ENCODE measurements around the gene STEEP1. TPM values are rescaled to one million over a fixed set of nuclear protein-coding genes. Genes with fewer than 3 reads are reported as not detected.

STEEP1 gene
- total RNA-seq, 1 experiment from 2014 or later: 28.2 TPM

DNA sequence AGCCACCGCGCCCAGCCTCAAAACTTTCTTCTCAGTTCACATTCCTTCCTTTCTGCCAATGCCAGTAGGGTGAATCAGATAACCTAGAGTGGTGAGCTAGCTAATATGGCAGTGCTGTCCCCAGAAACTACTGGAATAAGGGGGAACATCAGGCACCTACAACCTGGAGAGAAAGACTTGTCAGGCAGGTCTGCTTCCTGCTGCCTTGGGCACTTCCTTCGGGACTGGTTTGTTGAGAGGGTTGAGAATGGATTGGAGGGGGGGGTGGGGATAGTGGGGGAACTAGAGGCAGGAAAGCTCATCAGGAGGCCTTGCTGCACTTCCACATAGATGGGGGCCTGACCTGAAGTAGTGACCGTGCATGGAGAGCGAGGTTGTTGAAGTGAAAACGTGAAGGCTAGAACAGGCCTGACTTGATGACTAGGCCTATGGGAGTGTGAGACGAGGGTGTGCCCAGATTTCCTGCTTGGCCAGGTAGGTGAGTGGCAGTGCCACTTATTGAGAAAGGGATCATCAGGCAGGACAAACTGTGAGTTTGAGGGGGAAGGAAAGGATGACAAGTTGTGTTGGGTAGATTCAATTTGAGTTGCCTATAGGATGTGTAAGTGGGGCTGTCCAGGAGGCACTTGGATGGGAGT is 63.6 kb downstream of the STEEP1 start:
- POLR2A ChIA-PET: no interaction called here
- peak overlapping the region; percentile 72 for H3K4me2 ChIP-seq (ENCODE audit: low read length)
- no peaks in the 10 kb centered on the region for H4K20me1 ChIP-seq (ENCODE audit: insufficient read depth)
- ATAC-seq (no peak), DNase-seq (ENCODE audit: low read depth, low spot score) (no peak)
- 0 out of 2 replicates have a peak overlapping the region, but pooled peaks have one; percentile 47 for H3K9ac ChIP-seq (ENCODE audit: low read length)
- H3K9me2 ChIP-seq (ENCODE audit: insufficient read depth): no peaks in the 10 kb centered on the region
- no peaks in the 10 kb centered on the region for H3K9me3 ChIP-seq (ENCODE audit: control insufficient read depth in 1 of 2, insufficient read depth in 1 of 2, low read depth in 1 of 2, low read length in 2 of 2)
- intact Hi-C loops (cut with micrococcal nuclease): no loop called here
- H3K4me3 ChIP-seq (replicated peaks in 1 of 2; ENCODE audit: low read depth in 1 of 2, low read length in 2 of 2): no peak overlapping the region
- H3K4me1 ChIP-seq (ENCODE audit: control insufficient read depth in 1 of 2, insufficient read depth in 2 of 2, low read length in 2 of 2): peaks cover 18 to 41% of the 10 kb centered on the region in 2 experiments
- H3K36me3 ChIP-seq (ENCODE audit: control insufficient read depth in 1 of 2, insufficient read depth in 2 of 2, low read length in 2 of 2): no peaks in the 10 kb centered on the region
- H2AFZ ChIP-seq (ENCODE audit: low read depth, low read length, poor library complexity, severe bottlenecking): no peak overlapping the region
- no peaks in the 10 kb centered on the region for H3K79me2 ChIP-seq (ENCODE audit: insufficient read depth, low read length)
- CTCF ChIA-PET: no interaction called here
- RAD21 ChIA-PET (ENCODE audit: low non-redundant PET in 1 of 2, low total read pairs in 2 of 2, uncharacterized antibody in 2 of 2, unreplicated experiment in 2 of 2): no interaction called here
- no peaks in the 10 kb centered on the region for H3K27me3 ChIP-seq (ENCODE audit: insufficient read depth, low read length)
- TF ChIP-seq SIN3A (IDR thresholded peaks at IDR 0.05; ENCODE audit: low read depth) (no peak), SP1 (IDR thresholded peaks at IDR 0.05; ENCODE audit: low read depth) (no peak), EZH2 (IDR thresholded peaks at IDR 0.05) (no peak), RAD21 (IDR thresholded peaks at IDR 0.05; ENCODE audit: low read depth) (no peak), ZNF274 (IDR thresholded peaks at IDR 0.05; ENCODE audit: low read depth, low read length) (no peak), EGR1 (IDR thresholded peaks at IDR 0.05; ENCODE audit: low read depth) (no peak), CBX3 (IDR thresholded peaks at IDR 0.05; ENCODE audit: low read depth) (no peak), YY1 (IDR thresholded peaks at IDR 0.05; ENCODE audit: extremely low read depth, insufficient replicate concordance, low read depth, low read length) (no peak)
- TF ChIP-seq, protein P1, sequence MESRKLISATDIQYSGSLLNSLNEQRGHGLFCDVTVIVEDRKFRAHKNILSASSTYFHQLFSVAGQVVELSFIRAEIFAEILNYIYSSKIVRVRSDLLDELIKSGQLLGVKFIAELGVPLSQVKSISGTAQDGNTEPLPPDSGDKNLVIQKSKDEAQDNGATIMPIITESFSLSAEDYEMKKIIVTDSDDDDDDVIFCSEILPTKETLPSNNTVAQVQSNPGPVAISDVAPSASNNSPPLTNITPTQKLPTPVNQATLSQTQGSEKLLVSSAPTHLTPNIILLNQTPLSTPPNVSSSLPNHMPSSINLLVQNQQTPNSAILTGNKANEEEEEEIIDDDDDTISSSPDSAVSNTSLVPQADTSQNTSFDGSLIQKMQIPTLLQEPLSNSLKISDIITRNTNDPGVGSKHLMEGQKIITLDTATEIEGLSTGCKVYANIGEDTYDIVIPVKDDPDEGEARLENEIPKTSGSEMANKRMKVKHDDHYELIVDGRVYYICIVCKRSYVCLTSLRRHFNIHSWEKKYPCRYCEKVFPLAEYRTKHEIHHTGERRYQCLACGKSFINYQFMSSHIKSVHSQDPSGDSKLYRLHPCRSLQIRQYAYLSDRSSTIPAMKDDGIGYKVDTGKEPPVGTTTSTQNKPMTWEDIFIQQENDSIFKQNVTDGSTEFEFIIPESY (IDR thresholded peaks at IDR 0.05; ENCODE audit: extremely low read depth, insufficient replicate concordance, low read length): no peak
- TF ChIP-seq, protein P2, sequence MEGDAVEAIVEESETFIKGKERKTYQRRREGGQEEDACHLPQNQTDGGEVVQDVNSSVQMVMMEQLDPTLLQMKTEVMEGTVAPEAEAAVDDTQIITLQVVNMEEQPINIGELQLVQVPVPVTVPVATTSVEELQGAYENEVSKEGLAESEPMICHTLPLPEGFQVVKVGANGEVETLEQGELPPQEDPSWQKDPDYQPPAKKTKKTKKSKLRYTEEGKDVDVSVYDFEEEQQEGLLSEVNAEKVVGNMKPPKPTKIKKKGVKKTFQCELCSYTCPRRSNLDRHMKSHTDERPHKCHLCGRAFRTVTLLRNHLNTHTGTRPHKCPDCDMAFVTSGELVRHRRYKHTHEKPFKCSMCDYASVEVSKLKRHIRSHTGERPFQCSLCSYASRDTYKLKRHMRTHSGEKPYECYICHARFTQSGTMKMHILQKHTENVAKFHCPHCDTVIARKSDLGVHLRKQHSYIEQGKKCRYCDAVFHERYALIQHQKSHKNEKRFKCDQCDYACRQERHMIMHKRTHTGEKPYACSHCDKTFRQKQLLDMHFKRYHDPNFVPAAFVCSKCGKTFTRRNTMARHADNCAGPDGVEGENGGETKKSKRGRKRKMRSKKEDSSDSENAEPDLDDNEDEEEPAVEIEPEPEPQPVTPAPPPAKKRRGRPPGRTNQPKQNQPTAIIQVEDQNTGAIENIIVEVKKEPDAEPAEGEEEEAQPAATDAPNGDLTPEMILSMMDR (IDR thresholded peaks at IDR 0.05 in 2 of 3, conservative IDR thresholded peaks at IDR 0.05 in 1 of 3; ENCODE audit: borderline replicate concordance in 1 of 3, insufficient read depth in 1 of 3, low read depth in 2 of 3, low read length in 2 of 3): no peak
- TF ChIP-seq, protein P3, sequence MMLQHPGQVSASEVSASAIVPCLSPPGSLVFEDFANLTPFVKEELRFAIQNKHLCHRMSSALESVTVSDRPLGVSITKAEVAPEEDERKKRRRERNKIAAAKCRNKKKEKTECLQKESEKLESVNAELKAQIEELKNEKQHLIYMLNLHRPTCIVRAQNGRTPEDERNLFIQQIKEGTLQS (IDR thresholded peaks at IDR 0.05): no peak
- peak overlapping the region; percentile 79 for H3K27ac ChIP-seq (ENCODE audit: low read depth, low read length)
- no TSS peak for BruUV-seq (replicated peaks)
